CD14-positive monocyte (primary cell): Measurements from ENCODE around the gene WNT6. TPM values are rescaled to one million over a fixed set of nuclear protein-coding genes. Genes with fewer than 3 reads are reported as not detected.

ENCODE experiments used
- DNase-seq, 3 donors: peaks; one replicate each; pipeline ENCODE4 v3.0.0-alpha.2; 2011 to 2022
- H2AFZ ChIP-seq: 2 replicates; pipeline ENCODE4 v1.6.0; 2012; ENCODE audit warnings: mild to moderate bottlenecking, low read depth, low read length, inconsistent platforms; ENCODE audit not compliant: insufficient read depth, poor library complexity, severe bottlenecking
- H3K27ac ChIP-seq, 2 donors: 1 replicate in 1 of 2; 2 replicates in 1 of 2; pipeline ENCODE4 v1.5.1; 2012 to 2013; ENCODE audit warnings: low read length in 2 of 2, control low read depth in 1 of 2, inconsistent platforms in 1 of 2, low read depth in 1 of 2, mild to moderate bottlenecking in 1 of 2
- H3K27me3 ChIP-seq, 2 donors: one replicate each; pipeline versions ENCODE4 v1.6.0 to v1.6.1; 2011 to 2013; ENCODE audit warnings: low read length in 2 of 2; ENCODE audit not compliant: control insufficient read depth in 2 of 2, insufficient read depth in 2 of 2
- H3K36me3 ChIP-seq, 2 donors: replicated peaks in 1 of 2; 1 replicate in 1 of 2; 2 replicates in 1 of 2; pipeline versions ENCODE4 v1.5.1 to v1.6.1; 2012 to 2013; ENCODE audit warnings: low read length in 2 of 2, control low read depth in 1 of 2, inconsistent platforms in 1 of 2, mild to moderate bottlenecking in 1 of 2; ENCODE audit not compliant: insufficient read depth in 2 of 2, control insufficient read depth in 1 of 2
- H3K4me1 ChIP-seq, 2 donors: 1 replicate in 1 of 2; 2 replicates in 1 of 2; pipeline versions ENCODE4 v1.5.1 to v1.6.1; 2012 to 2013; ENCODE audit warnings: low read length in 2 of 2, control low read depth in 1 of 2, inconsistent platforms in 1 of 2, mild to moderate bottlenecking in 1 of 2, moderate library complexity in 1 of 2; ENCODE audit not compliant: insufficient read depth in 2 of 2, control insufficient read depth in 1 of 2
- H3K4me2 ChIP-seq: replicated peaks from 2 replicates; pipeline ENCODE3; 2012; ENCODE audit warnings: low read length, moderate library complexity, mild to moderate bottlenecking; ENCODE audit not compliant: poor library complexity, severe bottlenecking; ENCODE audit errors: extremely low read depth
- H3K4me3 ChIP-seq, 3 experiments: fragments of 200-600 bp in 1 of 3; sonication (generic) in 1 of 3; replicated peaks in 1 of 3; 1 replicate in 2 of 3; 2 replicates in 1 of 3; pipeline ENCODE4 v1.5.1; 2011 to 2013; ENCODE audit warnings: low read length in 3 of 3, mild to moderate bottlenecking in 3 of 3, control low read depth in 2 of 3, low read depth in 2 of 3, inconsistent platforms in 1 of 3, moderate library complexity in 1 of 3
- H3K79me2 ChIP-seq: 2 replicates; pipeline ENCODE4 v1.6.0; 2012; ENCODE audit warnings: mild to moderate bottlenecking, control low read depth, inconsistent platforms, low read length, moderate library complexity; ENCODE audit not compliant: insufficient read depth
- H3K9ac ChIP-seq: 2 replicates; pipeline ENCODE4 v1.6.0; 2017; ENCODE audit warnings: low read length, mild to moderate bottlenecking; ENCODE audit not compliant: insufficient read depth, poor library complexity, severe bottlenecking
- H3K9me3 ChIP-seq, 2 donors: replicated peaks in 1 of 2; 1 replicate in 1 of 2; 2 replicates in 1 of 2; pipeline versions ENCODE4 v1.5.1 to v1.6.1; 2012 to 2013; ENCODE audit warnings: low read length in 2 of 2, control low read depth in 1 of 2; ENCODE audit not compliant: control insufficient read depth in 1 of 2, insufficient read depth in 1 of 2
- H4K20me1 ChIP-seq: 2 replicates; pipeline ENCODE4 v1.6.0; 2012; ENCODE audit warnings: mild to moderate bottlenecking, low read length, control low read depth, moderate library complexity; ENCODE audit not compliant: insufficient read depth
- H3K27ac Mint-ChIP-seq, 7 donors: one replicate each; pipeline ENCODE4 v1.8.0; 2020; ENCODE audit warnings: mild to moderate bottlenecking in 7 of 7, mixed read lengths in 7 of 7, moderate library complexity in 6 of 7, inconsistent platforms in 2 of 7
- H3K27me3 Mint-ChIP-seq, 3 donors: one replicate each; pipeline ENCODE4 v1.8.0; 2021 to 2022; ENCODE audit warnings: low read depth in 3 of 3, mild to moderate bottlenecking in 3 of 3, mixed read lengths in 3 of 3, moderate library complexity in 3 of 3, inconsistent platforms in 1 of 3
- H3K36me3 Mint-ChIP-seq, 2 donors: one replicate each; pipeline ENCODE4 v1.8.0; 2020; ENCODE audit warnings: mixed read lengths in 2 of 2, inconsistent platforms in 1 of 2, mild to moderate bottlenecking in 1 of 2
- H3K4me1 Mint-ChIP-seq: one replicate; pipeline ENCODE4 v1.8.0; 2020; ENCODE audit warnings: mild to moderate bottlenecking, mixed read lengths
- H3K4me3 Mint-ChIP-seq, 2 donors: one replicate each; pipeline ENCODE4 v1.8.0; 2020; ENCODE audit warnings: mild to moderate bottlenecking in 2 of 2, mixed read lengths in 2 of 2, moderate library complexity in 1 of 2
- H3K9me3 Mint-ChIP-seq, 7 donors: one replicate each; pipeline ENCODE4 v1.8.0; 2020 to 2022; ENCODE audit warnings: mixed read lengths in 7 of 7, mild to moderate bottlenecking in 6 of 7, moderate library complexity in 6 of 7, inconsistent platforms in 2 of 7
- CTCF ChIP-seq: fragments of 200-600 bp; IDR thresholded peaks from one replicate; pipeline ENCODE4 v1.8.0; 2022; ENCODE audit warnings: antibody characterized with exemption, mild to moderate bottlenecking
- WGBS: methylation state at CpG from one replicate; pipeline ENCODE4 v1.1.5; 2013; ENCODE audit warnings: missing lambda C conversion rate; ENCODE audit not compliant: insufficient coverage; 5-methylcytosine and 5-hydroxymethylcytosine counted together
- intact Hi-C, 2 donors: fragments of 100-400 bp; cut with micrococcal nuclease; formaldehyde crosslinking; loops; one replicate each; pipeline versions ENCODE4 v1.15.0 to v1.15.1; 2023
- polyA plus RNA-seq, 3 donors: library from polyadenylated mRNA; depleted of rRNA in 1 of 3; unstranded in 2 of 3; stranded (reverse) in 1 of 3; fragments of 300-500 nt in 2 of 3; fragments of >200 nt in 1 of 3; fragmentation: Illumina TruSeq in 2 of 3; gene quantifications; 1 replicate in 2 of 3; 2 replicates in 1 of 3; pipeline ENCODE4 v1.2.3, GENCODE V29; 2012 to 2021

WNT6 gene
- polyA plus RNA-seq, 3 donors = 0.27 to 0.65 (median 0.37) TPM

GRCh38 chr2:218893349-218894150, 33.9 kb downstream of the WNT6 start:
- Histone ChIP-seq H3K27ac (no peak overlapping the region), H3K79me2 (no peaks in the 10 kb centered on the region), H3K9me3 (peaks cover 0 to 40% of the 10 kb centered on the region in 2 donors), H2AFZ (peak overlapping the region; percentile 74), H3K4me2 (peak overlapping the region; percentile 67), H4K20me1 (no peaks in the 10 kb centered on the region), H3K4me1 (peaks cover 9 to 33% of the 10 kb centered on the region in 2 donors), H3K4me3 (peak overlapping the region in 1 of 3 experiments; percentile 56), H3K27me3 (peaks cover 52 to 75% of the 10 kb centered on the region in 2 donors), H3K36me3 (no peaks in the 10 kb centered on the region), H3K9ac (no peak overlapping the region)
- H3K27me3 Mint-ChIP-seq = peaks cover 74 to 88% (median 75%) of the 10 kb centered on the region in 3 donors
- intact Hi-C loops = loop anchor here in 1 of 2 donors (2.0 kb wide), 1 partner anchor 37 kb away; no protein-coding TSS in a partner anchor
- TF ChIP-seq CTCF = no peak
- H3K4me1 Mint-ChIP-seq = peaks cover 24% of the 10 kb centered on the region
- peak overlapping the region; percentile 57 to 86 for H3K4me3 Mint-ChIP-seq
- H3K36me3 Mint-ChIP-seq = peaks cover 4 to 6% of the 10 kb centered on the region in 2 donors
- 20% methylated on average over 1 of the region's 10 CpGs for WGBS
- H3K9me3 Mint-ChIP-seq = peaks cover 0 to 10% (median 2%) of the 10 kb centered on the region in 7 donors
- DNase-seq = no peak
- H3K27ac Mint-ChIP-seq = no peak overlapping the region

- Mint-ChIP-seq H3K4me1 (peaks cover 26% of the 10 kb centered on the region), H3K27ac (peak overlapping the region in 1 of 7 donors; percentile 32), H3K36me3 (peaks cover 4 to 9% of the 10 kb centered on the region in 2 donors), H3K4me3 (peak overlapping the region in 1 of 2 donors; percentile 86), H3K27me3 (peaks cover 82 to 94% (median 82%) of the 10 kb centered on the region in 3 donors), H3K9me3 (peaks cover 0 to 13% (median 2%) of the 10 kb centered on the region in 7 donors)
- H3K4me1 ChIP-seq = peaks cover 9 to 34% of the 10 kb centered on the region in 2 donors
- no peak overlapping the region for H3K4me3 ChIP-seq
- no peaks in the 10 kb centered on the region for H3K79me2 ChIP-seq
- no peak for DNase-seq
- H3K36me3 ChIP-seq = no peaks in the 10 kb centered on the region
- intact Hi-C loops = no loop called here
- no peak overlapping the region for H3K4me2 ChIP-seq
- H3K9ac ChIP-seq = no peak overlapping the region
- peaks cover 0 to 44% of the 10 kb centered on the region in 2 donors for H3K9me3 ChIP-seq
- no peak overlapping the region for H2AFZ ChIP-seq
- peaks cover 59 to 82% of the 10 kb centered on the region in 2 donors for H3K27me3 ChIP-seq
- no peaks in the 10 kb centered on the region for H4K20me1 ChIP-seq
- no peak overlapping the region for H3K27ac ChIP-seq
- WGBS = 89% methylated on average over 11 of the region's 12 CpGs
- no peak for TF ChIP-seq CTCF
These were observed 34.7 kb downstream of the WNT6 start for GRCh38 chr2:218894151-218894879.
